ENCODE results near the gene PHAF1.
"Not testable (repeated sequence)": the region's sequence is repeated elsewhere in the genome, so short reads cannot be mapped to it uniquely, and the experiment has no call there.

Gene PHAF1

GRCh38 chr16:67105246-67105645, 4.5 kb upstream of the PHAF1 start:
- no peak for DNase-seq

DNA sequence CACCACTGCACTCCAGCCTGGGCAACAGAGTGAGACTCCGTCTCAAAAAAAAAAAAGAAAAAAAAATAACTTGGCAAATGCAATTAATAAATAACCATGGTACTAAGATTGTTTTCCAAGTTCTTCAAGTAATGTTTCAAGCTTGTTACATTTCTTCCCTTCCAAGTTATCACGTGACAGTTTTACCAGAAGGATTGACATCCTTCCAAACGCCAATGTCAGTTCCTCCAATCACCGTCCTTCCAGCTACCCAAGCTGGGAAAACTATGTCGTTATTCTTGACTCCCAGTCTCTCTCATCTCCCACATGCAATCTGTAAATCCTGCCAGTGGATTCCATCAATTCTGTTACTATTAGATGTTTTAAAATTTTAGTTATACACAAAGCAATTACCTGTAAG, 3.9 kb upstream of the PHAF1 start:
- no peak for DNase-seq

GRCh38 chr16:67108489-67108888, 1.3 kb upstream of the PHAF1 start:
- no peak for DNase-seq

GRCh38 chr16:67108931-67109406, 772 bp upstream of the PHAF1 start:
- DNase-seq = no peak

- no peak for DNase-seq
These were observed 2.3 kb downstream of the PHAF1 start for GRCh38 chr16:67111951-67112444.

- DNase-seq = no peak
These were observed 3.1 kb downstream of the PHAF1 start for GRCh38 chr16:67112591-67113399.

DNA sequence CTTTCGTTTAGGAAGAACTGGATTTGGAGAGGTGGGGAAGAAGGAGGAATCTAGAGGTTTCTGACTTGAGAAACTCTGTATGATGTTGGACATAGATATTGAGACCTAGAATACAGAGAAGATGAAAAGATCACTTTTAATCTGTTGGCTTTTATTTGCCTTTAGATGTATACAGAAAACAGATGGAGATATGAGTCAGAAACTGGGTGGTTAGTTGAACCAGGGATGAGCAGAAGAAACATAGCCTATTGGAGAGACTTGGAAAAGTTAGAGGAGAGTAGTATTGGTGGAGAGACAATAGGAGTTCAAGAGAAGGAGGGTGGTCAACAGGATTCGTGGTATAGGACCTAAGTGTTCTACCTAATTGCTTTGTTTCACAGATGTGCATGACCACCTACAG, 5.1 kb downstream of the PHAF1 start:
- no peak for DNase-seq

GRCh38 chr16:67115639-67116038, 5.9 kb downstream of the PHAF1 start:
- no peak for DNase-seq

- no peak for DNase-seq
These were observed 6.9 kb downstream of the PHAF1 start for GRCh38 chr16:67116388-67117311.

- no peak for DNase-seq
These were observed 8.0 kb downstream of the PHAF1 start for GRCh38 chr16:67117716-67118115.

- DNase-seq = no peak
These were observed 10.3 kb downstream of the PHAF1 start for GRCh38 chr16:67120025-67120424.

DNA sequence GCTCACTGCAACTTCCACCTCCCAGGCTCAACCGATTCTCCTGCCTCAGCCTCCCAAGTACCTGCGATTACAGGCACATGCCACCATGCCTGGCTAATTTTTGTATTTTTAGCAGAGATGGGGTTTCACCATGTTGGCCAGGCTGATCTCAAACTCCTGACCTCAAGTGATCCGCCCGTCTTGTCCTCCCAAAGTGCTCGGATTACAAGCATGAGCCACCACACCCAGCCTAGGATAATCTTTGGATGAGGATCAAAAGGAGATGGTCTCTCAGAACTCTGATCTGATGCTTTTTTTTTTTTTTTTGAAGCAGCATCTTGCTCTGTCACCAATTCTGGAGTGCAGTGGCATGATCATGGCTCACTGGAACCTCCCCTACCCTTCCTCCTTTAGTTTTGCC, 13.1 kb downstream of the PHAF1 start:
- not testable (repeated sequence) for DNase-seq

GRCh38 chr16:67128417-67128816, 18.7 kb downstream of the PHAF1 start:
- DNase-seq = no peak

DNA sequence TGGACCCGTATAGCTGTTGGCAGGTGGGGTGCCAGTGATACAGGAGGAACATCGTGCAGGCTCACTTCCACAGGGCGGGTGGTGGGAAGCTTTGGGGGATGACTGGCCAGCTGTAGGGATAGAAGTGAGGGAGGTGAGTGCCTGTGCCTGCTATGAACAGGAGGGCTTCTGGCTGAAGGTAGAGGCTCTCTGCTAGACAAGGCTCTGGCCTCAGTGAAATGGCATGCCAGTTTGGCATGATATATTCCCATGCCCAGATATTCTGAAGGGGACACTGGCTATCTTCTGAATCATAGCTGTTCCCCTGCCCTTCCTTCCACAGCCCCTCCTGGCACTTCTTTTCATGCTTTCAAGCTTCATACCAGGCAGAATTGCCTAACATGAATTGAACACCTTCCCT, 19.1 kb downstream of the PHAF1 start:
- DNase-seq = no peak

DNA sequence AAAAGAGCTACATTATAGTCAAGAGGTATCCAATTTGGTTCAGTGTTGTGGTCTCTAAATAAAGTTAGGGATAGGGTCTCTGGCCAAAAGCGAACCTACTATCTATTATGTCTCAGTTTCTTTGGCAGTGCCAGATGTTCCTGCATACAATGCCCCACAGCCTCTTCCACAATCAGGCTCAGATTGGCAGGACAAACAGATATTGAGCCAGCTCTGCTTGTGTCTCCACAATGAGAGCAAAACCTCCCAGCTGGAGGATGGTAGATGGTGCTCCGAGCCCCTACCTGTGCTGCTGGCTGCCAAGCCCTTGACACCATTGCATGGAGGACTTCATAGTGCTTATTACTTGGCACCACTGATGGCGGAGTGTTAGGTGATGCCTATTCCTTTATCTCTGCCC, 19.7 kb downstream of the PHAF1 start:
- no peak for DNase-seq

GRCh38 chr16:67137605-67138004, 27.9 kb downstream of the PHAF1 start:
- DNase-seq = no peak

GRCh38 chr16:67141391-67141790, 31.6 kb downstream of the PHAF1 start:
- no peak for DNase-seq

DNA sequence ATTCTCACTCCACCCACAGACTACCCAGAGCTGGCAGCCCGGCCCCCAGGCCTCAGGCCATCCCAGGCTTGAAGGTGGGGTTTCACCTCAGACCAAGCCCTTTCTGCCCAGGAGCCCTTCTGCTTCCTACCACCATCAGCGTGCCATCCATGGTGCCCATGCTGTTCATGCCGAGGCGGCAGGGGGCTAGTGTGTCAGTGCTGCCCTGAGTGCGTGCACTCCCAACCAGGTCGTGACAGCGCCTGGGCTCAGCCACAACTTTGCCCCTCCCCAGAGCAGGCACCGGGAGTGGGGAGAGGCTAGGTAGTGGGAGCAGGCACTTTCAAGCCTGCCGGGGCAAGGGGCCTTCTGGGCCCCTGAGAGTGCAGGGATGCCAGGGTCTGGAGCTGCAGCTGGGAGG, 32.6 kb downstream of the PHAF1 start:
- no peak for DNase-seq

DNA sequence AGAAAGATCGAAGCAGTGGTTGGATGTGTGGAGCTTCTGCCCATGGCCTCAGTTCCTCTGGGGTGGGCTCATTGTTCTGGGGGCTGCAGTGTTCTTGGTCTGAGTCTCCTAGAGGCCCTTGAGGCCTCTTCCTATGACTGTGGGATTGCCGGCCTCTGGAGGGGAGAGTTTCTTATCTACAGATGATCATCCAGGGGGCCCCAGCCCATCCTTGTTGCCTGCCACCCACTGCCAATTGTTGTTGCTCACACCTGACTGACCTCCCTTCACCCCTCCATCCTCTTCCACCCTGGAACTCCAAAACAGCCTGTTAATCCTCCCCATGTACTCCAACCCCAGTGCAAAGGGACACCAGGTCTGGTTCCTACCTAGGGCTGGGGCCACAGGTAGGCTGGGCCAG, 35.2 kb downstream of the PHAF1 start:
- no peak for DNase-seq

DNA sequence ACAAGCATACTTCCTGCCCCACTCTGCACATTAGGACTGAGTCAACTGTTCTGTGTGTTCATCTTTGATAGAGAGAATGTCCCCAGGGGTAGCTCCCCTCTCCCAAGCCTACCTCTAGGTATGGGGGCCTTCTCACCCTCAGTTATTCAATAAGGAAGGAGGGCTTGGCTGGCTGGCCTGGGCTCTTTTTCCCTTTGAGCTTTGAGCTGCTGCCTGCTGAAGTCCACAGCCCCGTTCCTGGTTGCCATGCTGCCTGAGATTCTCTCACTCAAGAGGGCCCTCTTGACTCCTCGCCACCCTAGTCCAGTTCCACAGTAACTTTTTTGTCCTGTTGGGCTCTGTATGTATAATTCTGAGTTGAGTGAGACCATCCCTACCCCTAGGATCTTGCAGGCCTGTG, 36.0 kb downstream of the PHAF1 start:
- no peak for DNase-seq

DNA sequence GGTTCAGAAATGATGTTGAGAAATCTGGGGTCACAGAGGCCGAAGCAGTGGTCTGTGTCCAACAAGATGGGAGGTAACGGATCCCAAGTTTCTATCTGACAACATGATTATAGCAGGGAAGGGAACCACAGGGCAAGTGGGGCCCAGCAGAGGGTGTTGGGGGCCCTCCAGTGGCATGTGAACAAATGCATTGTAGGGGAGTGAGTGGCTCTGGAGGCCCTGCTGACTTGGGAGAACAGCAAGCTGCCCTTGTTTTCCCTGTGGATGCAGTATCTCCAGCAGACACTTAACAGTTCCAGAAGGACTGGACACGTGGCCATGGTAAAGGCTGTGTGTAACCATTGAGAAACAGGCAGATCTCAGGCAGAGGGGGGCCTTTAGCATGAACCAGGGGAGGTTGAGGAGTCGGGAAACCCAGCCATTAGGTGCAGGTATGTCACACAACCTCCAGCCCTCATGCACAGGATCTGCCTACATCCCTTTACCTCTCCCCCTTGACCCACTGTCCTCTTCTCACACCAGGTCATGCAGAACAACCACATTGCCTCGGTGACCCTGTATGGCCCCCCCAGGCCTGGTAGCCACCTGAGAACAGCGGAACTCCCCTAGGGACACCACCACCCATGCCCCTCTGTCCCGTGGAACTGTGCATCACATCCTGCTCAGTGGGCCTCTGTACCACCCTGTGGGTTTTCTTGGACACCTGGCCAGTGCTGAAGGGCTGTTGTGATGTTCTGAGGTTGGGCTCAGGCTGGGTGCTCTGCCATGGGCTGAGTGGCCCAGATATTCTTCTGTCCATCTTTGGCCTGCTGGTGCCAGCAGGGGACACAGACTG, 37.0 kb downstream of the PHAF1 start:
- DNase-seq = no peak

DNA sequence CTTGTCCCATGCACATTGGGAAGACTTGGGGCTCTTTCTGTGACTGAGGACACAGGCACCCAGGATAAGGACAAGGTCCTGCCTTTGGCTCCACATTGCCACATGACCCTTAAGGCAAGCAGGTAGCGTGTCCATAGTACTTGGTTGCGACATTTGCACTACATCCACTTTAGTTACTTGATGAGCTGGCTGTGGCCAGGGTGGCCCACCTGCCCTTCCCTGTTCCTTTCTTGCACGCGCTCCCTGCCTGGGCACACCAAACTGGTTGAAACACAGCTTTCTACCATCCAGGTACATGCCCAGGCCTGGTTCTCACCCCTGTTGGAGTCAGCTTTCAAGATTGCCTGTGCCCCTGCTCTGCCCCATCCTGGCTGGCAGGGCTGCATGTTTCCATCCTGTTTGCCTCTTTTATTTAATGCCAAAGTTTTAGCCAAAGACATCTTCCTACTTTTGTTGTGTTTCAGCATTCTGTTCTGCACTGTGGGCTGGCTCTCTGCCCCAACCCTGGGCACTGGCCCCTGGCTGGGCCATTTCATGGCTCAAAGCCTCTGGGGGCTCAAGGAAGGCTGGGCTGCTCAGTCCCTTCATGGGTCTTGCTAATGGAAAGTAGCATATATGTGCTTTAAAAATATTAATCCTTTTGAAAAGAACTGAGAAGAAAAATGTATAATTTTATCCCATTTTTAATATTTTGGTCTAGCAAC, 37.8 kb downstream of the PHAF1 start:
- DNase-seq = no peak

All from T-helper 9 cell (primary cell).